ENCODE results near the gene CAP2.

DNA sequence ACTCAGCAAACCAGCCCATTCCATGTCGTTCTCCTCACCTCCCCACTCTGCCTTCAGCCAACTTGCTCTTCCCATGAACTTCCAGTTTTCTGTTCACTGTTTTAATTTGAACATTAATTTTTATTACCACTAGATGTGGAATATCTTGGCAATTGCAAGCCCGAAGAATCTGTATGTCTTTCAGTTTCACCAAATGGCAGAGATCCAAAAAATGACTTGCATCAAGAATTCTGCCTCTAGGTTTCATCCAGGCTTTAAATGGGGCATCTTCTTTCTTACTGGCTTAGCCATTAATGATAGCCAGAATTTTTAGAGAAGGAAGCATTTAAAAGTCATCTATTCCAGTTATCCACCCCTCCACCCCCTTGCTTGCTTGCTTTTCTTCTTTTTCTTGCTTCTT is 39.0 kb downstream of the CAP2 start:
- TF ChIP-seq, protein P1, sequence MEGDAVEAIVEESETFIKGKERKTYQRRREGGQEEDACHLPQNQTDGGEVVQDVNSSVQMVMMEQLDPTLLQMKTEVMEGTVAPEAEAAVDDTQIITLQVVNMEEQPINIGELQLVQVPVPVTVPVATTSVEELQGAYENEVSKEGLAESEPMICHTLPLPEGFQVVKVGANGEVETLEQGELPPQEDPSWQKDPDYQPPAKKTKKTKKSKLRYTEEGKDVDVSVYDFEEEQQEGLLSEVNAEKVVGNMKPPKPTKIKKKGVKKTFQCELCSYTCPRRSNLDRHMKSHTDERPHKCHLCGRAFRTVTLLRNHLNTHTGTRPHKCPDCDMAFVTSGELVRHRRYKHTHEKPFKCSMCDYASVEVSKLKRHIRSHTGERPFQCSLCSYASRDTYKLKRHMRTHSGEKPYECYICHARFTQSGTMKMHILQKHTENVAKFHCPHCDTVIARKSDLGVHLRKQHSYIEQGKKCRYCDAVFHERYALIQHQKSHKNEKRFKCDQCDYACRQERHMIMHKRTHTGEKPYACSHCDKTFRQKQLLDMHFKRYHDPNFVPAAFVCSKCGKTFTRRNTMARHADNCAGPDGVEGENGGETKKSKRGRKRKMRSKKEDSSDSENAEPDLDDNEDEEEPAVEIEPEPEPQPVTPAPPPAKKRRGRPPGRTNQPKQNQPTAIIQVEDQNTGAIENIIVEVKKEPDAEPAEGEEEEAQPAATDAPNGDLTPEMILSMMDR (IDR thresholded peaks at IDR 0.05): no peak
- TF ChIP-seq POLR2A (IDR thresholded peaks at IDR 0.05): no peak

All from breast epithelium (tissue), 3 donors.